NCI-H748 (cell line): ENCODE results near the gene SCRN3.
"Not testable (repeated sequence)": the region's sequence is repeated elsewhere in the genome, so short reads cannot be mapped to it uniquely, and the experiment has no call there.

Source experiments
- DNase-seq: peaks from one replicate; lab custom pipeline; 2025; ENCODE audit not compliant: unreplicated experiment; lab: John Stamatoyannopoulos, UW

The SCRN3 gene

GRCh38 chr2:174395284-174395968 is at the start of gene SCRN3:
TSS of gene SCRN3 (plus strand) at chr2:174395730. CDS start at chr2:174398284, 2,554 bp downstream.
- peak; percentile 97 for DNase-seq

- peak; percentile 5 for DNase-seq
Measured at GRCh38 chr2:174350018-174350417, 45.5 kb upstream of the SCRN3 start.

- DNase-seq: no peak
Measured at GRCh38 chr2:174350593-174351181, 44.8 kb upstream of the SCRN3 start.

GRCh38 chr2:174353004-174353403 is 42.5 kb upstream of the SCRN3 start:
- no peak for DNase-seq

GRCh38 chr2:174356347-174356746 is 39.2 kb upstream of the SCRN3 start:
- DNase-seq: no peak

GRCh38 chr2:174359663-174360062 is 35.9 kb upstream of the SCRN3 start:
- not testable (repeated sequence) for DNase-seq

GRCh38 chr2:174362949-174363348 is 32.6 kb upstream of the SCRN3 start:
- DNase-seq: no peak

- DNase-seq: not testable (repeated sequence)
Measured at GRCh38 chr2:174363492-174364225, 31.9 kb upstream of the SCRN3 start.

GRCh38 chr2:174364628-174365027 is 30.9 kb upstream of the SCRN3 start:
- no peak for DNase-seq

- DNase-seq: no peak
Measured at GRCh38 chr2:174365571-174365970, 30.0 kb upstream of the SCRN3 start.

GRCh38 chr2:174368691-174369090 is 26.8 kb upstream of the SCRN3 start:
- DNase-seq: no peak

GRCh38 chr2:174376967-174377366 is 18.6 kb upstream of the SCRN3 start:
- no peak for DNase-seq

GRCh38 chr2:174383796-174384195 is 11.7 kb upstream of the SCRN3 start:
- DNase-seq: no peak

- no peak for DNase-seq
Measured at GRCh38 chr2:174385201-174385600, 10.3 kb upstream of the SCRN3 start.

GRCh38 chr2:174388706-174389105 is 6.8 kb upstream of the SCRN3 start:
- DNase-seq: not testable (repeated sequence)

- DNase-seq: no peak
Measured at GRCh38 chr2:174389542-174389941, 6.0 kb upstream of the SCRN3 start.

GRCh38 chr2:174390303-174390702 is 5.2 kb upstream of the SCRN3 start:
- DNase-seq: not testable (repeated sequence)

GRCh38 chr2:174392706-174393105 is 2.8 kb upstream of the SCRN3 start:
- no peak for DNase-seq

GRCh38 chr2:174395969-174396630 is 570 bp downstream of the SCRN3 start:
- DNase-seq: peak; percentile 72

GRCh38 chr2:174397773-174398172 is 2.2 kb downstream of the SCRN3 start:
- no peak for DNase-seq

GRCh38 chr2:174399171-174399570 is 3.6 kb downstream of the SCRN3 start:
- no peak for DNase-seq

- no peak for DNase-seq
Measured at GRCh38 chr2:174400853-174401252, 5.3 kb downstream of the SCRN3 start.
